Measurements from ENCODE around the gene DRD4.
"Not testable (repeated sequence)": the region's sequence is repeated elsewhere in the genome, so short reads cannot be mapped to it uniquely, and the experiment has no call there.

- TF ChIP-seq, protein P1, sequence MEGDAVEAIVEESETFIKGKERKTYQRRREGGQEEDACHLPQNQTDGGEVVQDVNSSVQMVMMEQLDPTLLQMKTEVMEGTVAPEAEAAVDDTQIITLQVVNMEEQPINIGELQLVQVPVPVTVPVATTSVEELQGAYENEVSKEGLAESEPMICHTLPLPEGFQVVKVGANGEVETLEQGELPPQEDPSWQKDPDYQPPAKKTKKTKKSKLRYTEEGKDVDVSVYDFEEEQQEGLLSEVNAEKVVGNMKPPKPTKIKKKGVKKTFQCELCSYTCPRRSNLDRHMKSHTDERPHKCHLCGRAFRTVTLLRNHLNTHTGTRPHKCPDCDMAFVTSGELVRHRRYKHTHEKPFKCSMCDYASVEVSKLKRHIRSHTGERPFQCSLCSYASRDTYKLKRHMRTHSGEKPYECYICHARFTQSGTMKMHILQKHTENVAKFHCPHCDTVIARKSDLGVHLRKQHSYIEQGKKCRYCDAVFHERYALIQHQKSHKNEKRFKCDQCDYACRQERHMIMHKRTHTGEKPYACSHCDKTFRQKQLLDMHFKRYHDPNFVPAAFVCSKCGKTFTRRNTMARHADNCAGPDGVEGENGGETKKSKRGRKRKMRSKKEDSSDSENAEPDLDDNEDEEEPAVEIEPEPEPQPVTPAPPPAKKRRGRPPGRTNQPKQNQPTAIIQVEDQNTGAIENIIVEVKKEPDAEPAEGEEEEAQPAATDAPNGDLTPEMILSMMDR (IDR thresholded peaks at IDR 0.05; ENCODE audit: low read length) = not testable (repeated sequence)
- not testable (repeated sequence) for TF ChIP-seq EZH2phosphoT487 (IDR thresholded peaks at IDR 0.05; ENCODE audit: low read length)
Observed at GRCh38 chr11:653136-653535, 16.1 kb downstream of the DRD4 start.

All from MM.1S (cell line).